AG08395 (cell line): ENCODE measurements around the gene ELP5.
"Not testable (repeated sequence)": the region's sequence is repeated elsewhere in the genome, so short reads cannot be mapped to it uniquely, and the experiment has no call there.

Experiments
- DNase-seq: peaks from one replicate; pipeline ENCODE4 v3.0.0; 2012; ENCODE audit warnings: mixed read lengths, low spot score

ELP5 gene

GRCh38 chr17:7236808-7237207, 15.2 kb upstream of the ELP5 start:
- DNase-seq, result no peak

- no peak for DNase-seq
Observed at GRCh38 chr17:7237266-7237760, 14.7 kb upstream of the ELP5 start.

- peak; percentile 69 for DNase-seq
Observed at GRCh38 chr17:7237761-7238419, 14.1 kb upstream of the ELP5 start.

GRCh38 chr17:7238420-7239090, 13.5 kb upstream of the ELP5 start:
- no peak for DNase-seq

- peak; percentile 100 for DNase-seq
Observed at GRCh38 chr17:7239091-7240027, 12.7 kb upstream of the ELP5 start, which contains the start of gene PHF23. TSS of gene PHF23 (minus strand) at chr17:7239457. CDS start at chr17:7239279, 178 bp downstream.

GRCh38 chr17:7240375-7240774, 11.6 kb upstream of the ELP5 start:
- no peak for DNase-seq

GRCh38 chr17:7241090-7241733, 10.8 kb upstream of the ELP5 start:
- no peak for DNase-seq

GRCh38 chr17:7241783-7242716, 10.0 kb upstream of the ELP5 start, which contains the start of gene GABARAP:
TSS of gene GABARAP (minus strand) at chr17:7242449. CDS start at chr17:7242330, 119 bp downstream.
- DNase-seq, result peak; percentile 86

- DNase-seq, result peak; percentile 88
Observed at GRCh38 chr17:7242717-7243452, 9.1 kb upstream of the ELP5 start.

GRCh38 chr17:7243453-7243729, 8.6 kb upstream of the ELP5 start:
- no peak for DNase-seq

- not testable (repeated sequence) for DNase-seq
Observed at GRCh38 chr17:7243838-7244237, 8.2 kb upstream of the ELP5 start.

GRCh38 chr17:7246779-7247178, 5.2 kb upstream of the ELP5 start:
- no peak for DNase-seq

- no peak for DNase-seq
Observed at GRCh38 chr17:7248796-7249195, 3.2 kb upstream of the ELP5 start.

GRCh38 chr17:7249214-7249613, 2.8 kb upstream of the ELP5 start:
- no peak for DNase-seq

GRCh38 chr17:7249830-7250229, 2.2 kb upstream of the ELP5 start:
- DNase-seq, result no peak

- DNase-seq, result no peak
Observed at GRCh38 chr17:7250695-7251627, 1.1 kb upstream of the ELP5 start.

GRCh38 chr17:7251661-7252175, 297 bp upstream of the ELP5 start, which contains the start of gene CTDNEP1:
TSS of gene CTDNEP1 (minus strand) at chr17:7251734. CDS start at chr17:7251296, 438 bp downstream.
- DNase-seq, result peak; percentile 99

- no peak for DNase-seq
Observed at GRCh38 chr17:7253082-7253481, 1.1 kb downstream of the ELP5 start.

- no peak for DNase-seq
Observed at GRCh38 chr17:7254511-7254910, 2.5 kb downstream of the ELP5 start.
